HG03520 (cell line): ENCODE data around the gene MYCBP2.

ENCODE experiments used
- ATAC-seq: cut with Tn5 transposase; IDR thresholded peaks from one replicate; pipeline ENCODE4 v1.9.1; 2021; ENCODE audit warnings: mild to moderate bottlenecking, moderate library complexity; ENCODE audit not compliant: unreplicated experiment

Gene MYCBP2

GRCh38 chr13:77124423-77124822, 202.5 kb downstream of the MYCBP2 start:
- no peak for ATAC-seq

- no peak for ATAC-seq
Observed at GRCh38 chr13:77118134-77118533, 208.8 kb downstream of the MYCBP2 start.

- no peak for ATAC-seq
Observed at GRCh38 chr13:77114271-77114670, 212.6 kb downstream of the MYCBP2 start.

- no peak for ATAC-seq
Observed at GRCh38 chr13:77113496-77113895, 213.4 kb downstream of the MYCBP2 start.

GRCh38 chr13:77105051-77105450, 221.8 kb downstream of the MYCBP2 start:
- ATAC-seq: no peak

GRCh38 chr13:77099415-77099814, 227.5 kb downstream of the MYCBP2 start:
- ATAC-seq: no peak

GRCh38 chr13:77095288-77095687, 231.6 kb downstream of the MYCBP2 start:
- no peak for ATAC-seq

GRCh38 chr13:77094773-77095172, 232.1 kb downstream of the MYCBP2 start:
- ATAC-seq: no peak

GRCh38 chr13:77093735-77094134, 233.2 kb downstream of the MYCBP2 start:
- no peak for ATAC-seq

GRCh38 chr13:77084755-77085154, 242.1 kb downstream of the MYCBP2 start:
- no peak for ATAC-seq

GRCh38 chr13:77079902-77080413, 246.9 kb downstream of the MYCBP2 start:
- ATAC-seq: no peak

GRCh38 chr13:77067519-77067918, 259.4 kb downstream of the MYCBP2 start:
- ATAC-seq: no peak

- no peak for ATAC-seq
Observed at GRCh38 chr13:77065461-77066147, 261.3 kb downstream of the MYCBP2 start.

GRCh38 chr13:77062097-77062496, 264.8 kb downstream of the MYCBP2 start:
- no peak for ATAC-seq

- no peak for ATAC-seq
Observed at GRCh38 chr13:77061362-77061761, 265.5 kb downstream of the MYCBP2 start.

- no peak for ATAC-seq
Observed at GRCh38 chr13:77056886-77057285, 270.0 kb downstream of the MYCBP2 start.

- no peak for ATAC-seq
Observed at GRCh38 chr13:77056382-77056781, 270.5 kb downstream of the MYCBP2 start.

GRCh38 chr13:77055158-77055557, 271.7 kb downstream of the MYCBP2 start:
- ATAC-seq: no peak

- ATAC-seq: no peak
Observed at GRCh38 chr13:77053192-77053591, 273.7 kb downstream of the MYCBP2 start.

GRCh38 chr13:77048681-77049080, 278.2 kb downstream of the MYCBP2 start:
- no peak for ATAC-seq

GRCh38 chr13:77047649-77048343, 279.1 kb downstream of the MYCBP2 start:
- ATAC-seq: no peak

- ATAC-seq: no peak
Observed at GRCh38 chr13:77042566-77043177, 284.2 kb downstream of the MYCBP2 start.
